GM19324 (cell line): Measurements from ENCODE around the gene COL5A1.
"Not testable (repeated sequence)": the region's sequence is repeated elsewhere in the genome, so short reads cannot be mapped to it uniquely, and the experiment has no call there.

Experiments used
- ATAC-seq: cut with Tn5 transposase; IDR thresholded peaks from one replicate; pipeline ENCODE4 v1.9.1; 2021; ENCODE audit warnings: mild to moderate bottlenecking, moderate library complexity; ENCODE audit not compliant: unreplicated experiment, low FRiP score

The COL5A1 gene

DNA sequence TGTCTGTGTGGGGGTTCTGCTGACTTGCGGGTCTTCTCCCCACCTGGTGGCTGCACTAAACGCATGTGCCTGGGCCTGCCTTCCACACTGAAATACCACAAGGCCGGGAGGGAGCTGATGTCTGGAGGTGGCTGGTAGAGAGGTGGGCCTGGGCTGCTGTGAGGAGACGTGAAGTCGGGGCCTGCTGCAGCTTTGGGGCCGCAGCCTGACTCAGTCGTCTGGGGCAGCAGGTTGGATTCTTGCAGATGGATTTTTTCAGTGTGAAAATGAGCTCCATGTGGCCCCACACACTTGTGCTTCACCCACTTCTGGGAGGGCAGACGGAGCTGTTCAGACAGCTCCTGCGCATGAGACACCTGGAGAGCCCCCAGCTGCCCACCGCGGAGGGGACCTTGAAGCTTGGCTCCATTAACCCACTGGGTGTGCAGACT lies 29.3 kb downstream of the COL5A1 start:
- no peak for ATAC-seq

DNA sequence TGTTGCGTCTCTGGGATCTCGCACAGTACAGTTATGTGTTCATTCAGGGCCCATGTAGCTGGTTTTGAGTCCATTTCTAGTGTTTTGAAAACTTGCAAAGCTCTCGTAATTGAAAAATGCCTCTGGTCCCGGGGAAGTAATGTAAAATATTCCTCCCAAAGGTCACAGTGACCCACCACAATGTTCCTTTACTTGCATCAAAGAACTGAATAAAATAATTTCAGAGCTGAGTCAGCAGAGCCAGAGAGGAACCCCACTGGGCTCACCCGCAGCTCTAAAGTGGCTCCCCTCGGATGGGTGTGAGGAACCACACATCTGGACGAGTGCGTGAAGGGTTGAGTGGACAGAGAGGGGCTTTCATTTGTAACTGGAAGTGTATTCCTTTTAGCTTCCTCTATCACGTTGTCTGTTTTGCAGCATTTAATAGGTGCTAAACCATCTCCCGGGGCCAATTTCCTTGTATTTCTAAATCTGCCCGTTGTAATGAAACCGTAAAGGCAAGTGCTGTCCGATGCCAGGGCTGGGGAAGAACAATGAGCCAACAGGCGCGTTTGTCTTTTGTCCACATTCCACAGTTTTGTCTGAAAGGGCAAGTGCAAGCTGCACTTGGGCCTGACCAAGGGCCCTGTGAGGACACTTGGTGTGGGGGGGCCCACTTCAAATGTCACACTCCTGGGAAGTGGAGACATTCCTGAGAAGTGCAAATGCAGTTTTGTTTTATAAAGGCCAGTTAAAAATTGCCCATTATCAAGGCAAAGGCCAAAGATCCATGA lies 29.9 kb downstream of the COL5A1 start:
- ATAC-seq: no peak

DNA sequence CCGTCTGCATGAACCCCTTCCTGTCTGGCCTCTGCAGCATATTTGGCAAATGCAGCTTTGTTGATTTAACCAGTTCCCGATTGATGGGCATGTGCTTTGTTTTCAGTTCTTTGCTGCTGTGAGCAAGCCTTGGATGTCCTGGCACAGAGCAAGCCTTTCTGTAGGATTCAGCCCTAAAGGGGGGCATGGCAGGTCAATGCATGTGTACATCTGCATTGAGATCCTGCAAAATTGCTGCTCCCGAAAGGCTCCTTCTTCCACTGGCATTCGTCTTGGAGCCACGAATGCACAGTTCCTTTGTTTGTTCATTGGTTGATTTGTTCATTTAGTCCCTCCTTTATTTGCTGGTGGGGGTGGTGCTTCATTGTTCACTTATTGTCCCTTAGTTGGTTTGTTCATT lies 34.8 kb downstream of the COL5A1 start:
- ATAC-seq: no peak

DNA sequence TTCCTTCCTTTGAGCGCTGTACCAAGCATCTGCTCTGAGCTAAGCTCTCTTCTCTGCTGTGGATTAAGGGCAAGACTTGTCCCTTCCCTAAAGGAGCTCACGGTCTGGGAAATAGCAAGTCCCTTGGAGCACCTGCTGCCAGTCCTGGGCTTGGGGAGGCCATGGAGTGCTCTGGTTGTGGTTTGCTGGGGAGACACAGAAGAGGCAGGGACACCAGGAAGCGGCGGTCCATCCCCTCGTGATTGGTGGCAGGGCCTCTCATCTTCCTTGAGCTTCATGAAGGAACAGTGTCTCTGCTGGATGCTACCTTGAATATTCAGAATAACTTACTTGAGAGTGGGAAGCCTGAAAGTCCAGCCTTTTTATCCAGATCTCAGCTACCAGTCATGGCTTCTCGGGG lies 35.3 kb downstream of the COL5A1 start:
- ATAC-seq: no peak

GRCh38 chr9:134677743-134678142 lies 36.1 kb downstream of the COL5A1 start:
- no peak for ATAC-seq

DNA sequence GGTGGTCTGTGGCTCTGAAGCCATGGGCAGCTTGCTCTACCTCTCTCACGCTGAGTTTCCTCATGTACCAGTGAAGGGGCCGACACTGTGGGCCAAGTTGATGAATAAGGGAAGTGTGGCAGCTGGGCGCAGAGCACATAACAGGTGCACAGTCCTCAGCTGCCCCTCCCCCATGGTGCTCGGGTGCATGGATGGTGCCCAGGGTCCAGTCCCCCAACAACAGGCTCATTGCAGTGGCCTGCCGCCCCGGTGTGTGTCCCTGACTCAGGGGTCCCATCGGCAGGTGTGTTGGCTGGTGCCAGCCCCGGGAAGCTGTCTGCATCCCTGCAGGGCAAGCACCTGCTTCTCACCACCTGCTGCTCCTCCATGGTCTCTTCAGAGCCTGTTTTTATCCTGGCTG lies 36.6 kb downstream of the COL5A1 start:
- no peak for ATAC-seq

DNA sequence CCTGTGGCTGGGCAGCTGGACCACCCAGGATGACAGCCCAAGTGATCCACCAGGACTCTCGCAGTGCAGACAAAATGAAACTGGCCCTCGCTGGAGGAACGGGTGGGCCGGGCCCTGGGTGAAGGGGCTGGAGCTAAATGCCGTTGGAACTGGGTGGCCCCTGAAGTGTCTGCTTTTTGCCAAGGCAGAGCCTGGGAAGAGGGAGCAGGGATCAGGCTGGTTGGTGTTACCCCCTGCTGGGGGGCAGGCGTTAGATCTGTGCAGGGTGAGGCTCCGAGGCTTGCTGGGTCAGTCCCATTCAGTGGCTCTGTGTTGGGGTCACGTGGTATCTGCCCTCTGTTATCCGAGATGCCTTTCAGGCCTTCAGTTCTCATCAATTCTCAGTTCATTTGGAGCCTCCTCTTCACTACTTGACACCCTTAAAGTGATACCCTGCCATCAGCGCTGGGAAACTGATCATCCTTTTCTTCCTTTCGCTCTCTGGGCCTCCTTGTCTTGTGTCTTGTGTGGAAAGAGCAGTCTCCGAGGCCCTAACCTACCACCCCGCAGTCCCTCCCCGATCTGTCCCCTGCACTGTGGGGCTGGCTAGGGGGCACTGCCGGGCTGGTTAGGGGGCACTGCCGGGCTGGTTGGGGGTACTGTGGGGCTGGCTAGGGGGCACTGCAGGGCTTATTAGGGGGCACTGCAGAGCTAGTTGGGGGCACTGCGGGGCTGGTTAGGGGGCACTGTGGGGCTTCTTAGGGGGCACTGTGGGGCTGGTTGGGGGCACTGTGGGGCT lies 37.3 kb downstream of the COL5A1 start:
- no peak for ATAC-seq

- ATAC-seq: no peak
Measured at GRCh38 chr9:134679616-134680392, 38.2 kb downstream of the COL5A1 start.

DNA sequence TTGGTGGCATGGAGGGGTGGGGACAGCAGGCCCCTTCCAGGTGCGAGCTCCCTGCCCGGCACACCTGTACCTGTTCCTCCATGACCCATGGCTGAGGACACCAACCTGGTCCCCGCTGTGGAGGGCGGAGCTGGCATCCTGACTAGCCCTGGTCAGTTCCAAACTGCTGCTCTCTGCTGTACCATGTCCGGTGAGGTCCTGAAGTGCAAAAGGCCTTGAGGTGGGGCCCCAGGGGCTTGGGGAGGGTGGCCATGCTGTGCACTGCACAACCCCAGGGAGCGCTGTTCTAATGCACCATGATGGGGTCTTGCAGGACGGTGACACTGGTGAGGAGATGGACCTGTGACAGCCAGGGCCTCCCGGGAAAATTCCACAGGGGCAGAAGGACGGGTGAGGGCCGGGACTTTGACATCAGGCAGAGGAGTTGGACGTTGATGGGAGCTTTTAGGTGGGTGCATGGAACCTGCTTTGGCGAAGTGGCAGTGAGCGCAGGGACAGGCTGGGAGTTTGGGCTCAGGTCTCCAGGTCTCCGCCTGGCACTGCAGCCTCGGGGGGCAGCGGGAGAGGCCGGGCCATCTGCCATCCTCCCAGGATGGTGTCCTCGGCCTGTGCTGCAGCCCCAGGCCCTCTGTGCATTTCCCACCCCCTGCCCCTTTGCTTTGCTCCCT lies 38.9 kb downstream of the COL5A1 start:
- ATAC-seq: no peak

- ATAC-seq: no peak
Measured at GRCh38 chr9:134681061-134681661, 39.6 kb downstream of the COL5A1 start.

DNA sequence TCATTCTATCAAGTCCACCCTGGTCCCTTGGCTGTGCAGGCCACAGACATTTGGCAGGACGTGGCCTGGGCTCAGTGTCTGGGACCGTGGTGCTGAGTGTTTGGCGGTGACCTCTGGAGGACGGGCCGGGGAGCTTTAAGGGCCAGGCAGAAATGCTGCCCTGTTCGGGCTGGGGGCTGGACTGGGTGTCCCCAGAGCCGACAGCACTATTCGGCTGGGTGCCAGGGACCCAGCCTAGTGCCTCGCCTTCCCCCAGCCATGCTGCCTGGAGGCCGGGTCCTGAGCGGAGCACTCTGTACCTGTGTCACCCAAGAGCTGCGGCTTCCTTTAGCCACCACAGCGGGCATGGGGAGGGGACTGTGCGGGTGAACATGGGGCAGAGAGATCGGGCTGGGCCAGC lies 40.4 kb downstream of the COL5A1 start:
- ATAC-seq: no peak

GRCh38 chr9:134682651-134683364 lies 41.2 kb downstream of the COL5A1 start:
- no peak for ATAC-seq

DNA sequence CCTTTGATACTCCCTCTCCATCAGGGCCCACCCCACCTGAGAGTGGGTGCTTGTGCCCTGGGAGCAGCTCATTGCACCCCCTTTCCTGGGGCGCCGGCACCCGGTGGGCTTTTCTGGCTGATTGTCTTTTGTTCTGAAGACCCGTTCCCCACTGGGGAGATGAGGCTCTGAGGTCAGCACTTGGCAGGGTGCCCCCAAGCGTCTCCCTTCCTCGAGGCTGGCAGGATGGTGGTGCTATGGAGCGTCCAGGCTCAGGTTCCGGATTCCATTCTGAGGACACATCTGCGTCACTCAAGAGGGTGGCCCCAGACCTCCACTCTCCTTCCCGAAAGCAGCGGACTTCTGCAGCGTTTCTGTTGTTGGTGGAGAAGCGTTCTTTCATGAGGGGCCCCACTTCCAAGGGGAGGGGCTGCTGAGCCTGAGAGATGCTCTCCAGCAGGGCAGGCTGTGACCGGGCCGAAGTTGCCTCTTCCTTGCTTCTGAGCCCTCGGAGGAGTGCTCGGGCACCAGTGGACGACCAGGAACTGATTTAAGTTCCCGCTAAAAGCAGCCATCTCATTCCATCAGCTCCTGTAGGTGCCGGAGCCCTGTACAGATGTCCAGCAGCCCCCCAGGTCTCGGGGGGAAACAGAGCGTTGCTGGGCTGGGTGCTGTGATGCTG lies 42.2 kb downstream of the COL5A1 start:
- no peak for ATAC-seq

- no peak for ATAC-seq
Measured at GRCh38 chr9:134684375-134684723, 42.7 kb downstream of the COL5A1 start.

GRCh38 chr9:134684941-134685340 lies 43.3 kb downstream of the COL5A1 start:
- not testable (repeated sequence) for ATAC-seq

GRCh38 chr9:134685784-134686183 lies 44.2 kb downstream of the COL5A1 start:
- no peak for ATAC-seq

DNA sequence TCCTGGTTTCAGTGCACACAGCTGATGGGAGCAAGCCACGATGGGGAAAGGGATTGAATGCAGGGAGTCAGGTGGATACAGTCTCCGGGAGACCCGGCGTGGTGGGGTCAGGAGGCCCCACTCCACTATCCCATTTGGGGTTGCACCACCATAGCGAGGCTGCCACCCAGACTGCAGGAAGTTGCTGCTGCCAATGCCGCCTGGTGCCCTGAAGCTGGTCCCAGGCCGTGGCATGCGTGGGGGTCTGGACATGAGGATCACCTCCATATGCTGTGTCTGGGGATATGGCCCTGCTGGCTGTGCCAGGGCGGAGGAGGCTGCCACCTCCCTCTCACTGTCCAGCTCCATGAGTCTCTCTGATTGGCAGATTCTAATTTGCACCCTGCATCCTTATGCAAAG lies 45.3 kb downstream of the COL5A1 start:
- ATAC-seq: no peak

DNA sequence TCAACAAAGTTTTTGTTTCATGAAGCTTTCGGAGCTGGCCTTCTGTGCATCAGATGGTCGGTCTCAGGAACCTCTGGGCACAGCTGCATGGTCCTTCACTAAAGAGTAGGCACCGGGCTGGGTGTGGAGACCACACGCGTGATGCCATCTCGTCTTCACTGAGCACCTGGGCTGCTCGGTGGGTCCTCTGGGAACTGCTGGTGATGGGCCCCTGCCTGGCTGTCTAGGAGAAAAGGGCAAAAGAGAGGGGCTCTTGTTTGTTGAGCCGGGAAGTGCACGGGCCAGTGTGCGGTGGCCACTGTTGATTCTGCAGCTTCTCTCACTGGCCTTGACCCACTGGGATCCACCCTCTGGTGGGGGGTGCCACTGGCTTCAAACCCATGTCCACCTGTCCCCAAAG lies 46.0 kb downstream of the COL5A1 start:
- ATAC-seq: no peak

DNA sequence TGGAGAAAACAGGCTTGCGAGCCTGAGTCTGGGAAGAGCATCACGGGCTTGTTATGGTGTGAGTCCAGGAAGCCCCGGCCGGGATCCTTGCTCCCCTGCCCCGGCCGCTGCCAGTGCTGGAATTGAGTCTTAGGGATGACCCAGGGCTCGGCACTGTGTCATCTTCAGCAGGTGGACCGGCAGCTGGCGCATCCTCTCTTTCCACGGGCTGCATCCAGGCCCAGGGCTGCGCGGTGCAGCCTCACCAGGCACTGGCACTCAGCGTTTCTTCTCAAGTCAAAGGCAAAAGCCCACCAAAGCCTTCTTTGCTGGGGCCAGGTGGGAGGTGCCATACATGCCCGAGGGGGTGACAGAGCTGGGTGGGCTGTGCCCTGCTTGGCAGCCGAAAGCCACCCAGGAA lies 46.6 kb downstream of the COL5A1 start:
- ATAC-seq: no peak
